Measurements from ENCODE around the gene RSL1D1.
"Not testable (repeated sequence)": the region's sequence is repeated elsewhere in the genome, so short reads cannot be mapped to it uniquely, and the experiment has no call there.

RSL1D1 gene

GRCh38 chr16:11835891-11836649 is 15.3 kb downstream of the RSL1D1 start:
- in situ Hi-C loops (cut with MboI; ENCODE audit: low pct_unique_long_range_greater_than_20kb, low sequenced_read_pairs, unreplicated experiment) = no loop called here
- TF ChIP-seq, protein P1, sequence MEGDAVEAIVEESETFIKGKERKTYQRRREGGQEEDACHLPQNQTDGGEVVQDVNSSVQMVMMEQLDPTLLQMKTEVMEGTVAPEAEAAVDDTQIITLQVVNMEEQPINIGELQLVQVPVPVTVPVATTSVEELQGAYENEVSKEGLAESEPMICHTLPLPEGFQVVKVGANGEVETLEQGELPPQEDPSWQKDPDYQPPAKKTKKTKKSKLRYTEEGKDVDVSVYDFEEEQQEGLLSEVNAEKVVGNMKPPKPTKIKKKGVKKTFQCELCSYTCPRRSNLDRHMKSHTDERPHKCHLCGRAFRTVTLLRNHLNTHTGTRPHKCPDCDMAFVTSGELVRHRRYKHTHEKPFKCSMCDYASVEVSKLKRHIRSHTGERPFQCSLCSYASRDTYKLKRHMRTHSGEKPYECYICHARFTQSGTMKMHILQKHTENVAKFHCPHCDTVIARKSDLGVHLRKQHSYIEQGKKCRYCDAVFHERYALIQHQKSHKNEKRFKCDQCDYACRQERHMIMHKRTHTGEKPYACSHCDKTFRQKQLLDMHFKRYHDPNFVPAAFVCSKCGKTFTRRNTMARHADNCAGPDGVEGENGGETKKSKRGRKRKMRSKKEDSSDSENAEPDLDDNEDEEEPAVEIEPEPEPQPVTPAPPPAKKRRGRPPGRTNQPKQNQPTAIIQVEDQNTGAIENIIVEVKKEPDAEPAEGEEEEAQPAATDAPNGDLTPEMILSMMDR (IDR thresholded peaks at IDR 0.05; ENCODE audit: extremely low read depth, insufficient read depth, missing control alignments) = no peak
- no peak for DNase-seq (ENCODE audit: low spot score)

DNA sequence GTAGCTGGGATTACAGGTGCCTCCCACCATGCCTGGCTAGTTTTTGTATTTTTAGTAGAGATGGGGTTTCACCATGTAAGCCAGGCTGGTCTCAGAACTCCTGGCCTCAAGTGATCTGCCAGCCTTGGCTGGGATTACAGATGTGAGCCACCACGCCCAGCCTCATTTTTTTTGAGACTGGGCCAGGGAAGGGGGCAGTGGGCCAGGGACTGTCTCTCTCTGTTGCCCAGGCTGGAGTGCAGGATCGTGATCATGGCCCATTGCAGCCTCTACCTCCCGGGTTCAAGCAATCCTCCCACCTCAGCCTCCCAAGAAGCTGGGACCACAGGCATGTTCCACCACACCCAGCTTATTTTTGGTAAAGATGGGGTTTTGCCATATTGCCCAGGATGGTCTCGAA is 16.0 kb downstream of the RSL1D1 start:
- no peak for DNase-seq (ENCODE audit: low spot score)
- in situ Hi-C loops (cut with MboI; ENCODE audit: low pct_unique_long_range_greater_than_20kb, low sequenced_read_pairs, unreplicated experiment) = no loop called here
- TF ChIP-seq, protein P1 (IDR thresholded peaks at IDR 0.05; ENCODE audit: extremely low read depth, insufficient read depth, missing control alignments) = no peak

GRCh38 chr16:11833951-11834695 is 17.2 kb downstream of the RSL1D1 start:
- in situ Hi-C loops (cut with MboI; ENCODE audit: low pct_unique_long_range_greater_than_20kb, low sequenced_read_pairs, unreplicated experiment) = no loop called here
- peak; percentile 36 for DNase-seq (ENCODE audit: low spot score)
- TF ChIP-seq, protein P1 (IDR thresholded peaks at IDR 0.05; ENCODE audit: extremely low read depth, insufficient read depth, missing control alignments) = no peak

DNA sequence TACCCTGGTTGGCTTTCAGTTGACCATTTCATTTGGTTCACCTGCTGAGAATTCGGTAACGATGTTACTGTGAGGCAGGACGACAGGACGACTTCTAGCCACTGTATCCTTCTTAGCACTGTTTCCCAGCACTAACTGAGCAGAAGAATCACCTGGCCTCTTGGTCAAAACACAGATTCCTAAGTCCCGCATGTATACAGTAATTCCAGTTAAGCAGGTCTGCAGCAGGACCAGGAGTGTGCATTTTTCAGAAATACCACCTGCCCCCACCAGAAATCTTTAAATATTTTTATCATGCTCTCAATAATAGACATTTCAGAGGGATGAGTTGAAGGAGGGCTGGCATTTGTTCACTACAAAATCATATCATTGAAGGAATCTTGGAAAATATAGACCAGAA is 22.6 kb downstream of the RSL1D1 start:
- in situ Hi-C loops (cut with MboI; ENCODE audit: low pct_unique_long_range_greater_than_20kb, low sequenced_read_pairs, unreplicated experiment) = no loop called here
- DNase-seq (ENCODE audit: low spot score) = no peak
- TF ChIP-seq, protein P1 (IDR thresholded peaks at IDR 0.05; ENCODE audit: extremely low read depth, insufficient read depth, missing control alignments) = no peak

DNA sequence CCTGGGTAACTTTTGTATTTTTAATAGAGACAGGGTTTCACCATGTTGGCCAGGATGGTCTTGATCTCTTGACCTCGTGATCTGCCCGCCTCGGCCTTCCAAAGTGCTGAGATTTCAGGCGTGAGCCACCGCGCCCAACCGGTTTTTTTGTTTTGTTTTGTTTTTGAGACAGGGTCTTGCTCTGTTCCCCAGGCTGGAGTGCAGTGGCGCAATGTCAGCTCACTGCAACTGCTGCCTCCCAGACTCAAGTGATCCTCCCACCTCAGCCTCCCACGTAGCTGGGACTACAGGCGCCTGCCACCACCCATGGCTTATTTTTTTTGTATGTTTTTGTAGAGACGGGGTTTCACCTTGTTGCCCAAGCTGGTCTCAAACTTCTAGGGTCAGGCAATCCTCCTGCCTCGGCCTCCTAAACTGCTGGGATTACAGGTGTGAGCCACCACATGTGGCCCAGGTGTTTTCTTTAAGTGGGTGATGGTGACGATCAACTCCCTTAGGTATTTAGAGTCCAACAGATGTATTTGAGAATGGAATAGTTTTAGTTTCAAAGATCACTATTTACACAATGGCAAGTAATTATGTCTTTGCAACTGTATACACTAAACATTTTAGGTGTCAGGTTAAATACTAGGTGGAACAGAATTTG is 25.7 kb downstream of the RSL1D1 start:
- DNase-seq (ENCODE audit: low spot score); in situ Hi-C loops (cut with MboI; ENCODE audit: low pct_unique_long_range_greater_than_20kb, low sequenced_read_pairs, unreplicated experiment): not testable (repeated sequence)

GRCh38 chr16:11824362-11824761 is 27.0 kb downstream of the RSL1D1 start:
- TF ChIP-seq, protein P1 (IDR thresholded peaks at IDR 0.05; ENCODE audit: extremely low read depth, insufficient read depth, missing control alignments) = no peak
- DNase-seq (ENCODE audit: low spot score) = no peak
- in situ Hi-C loops (cut with MboI; ENCODE audit: low pct_unique_long_range_greater_than_20kb, low sequenced_read_pairs, unreplicated experiment) = no loop called here

GRCh38 chr16:11823645-11824044 is 27.7 kb downstream of the RSL1D1 start:
- DNase-seq (ENCODE audit: low spot score); in situ Hi-C loops (cut with MboI; ENCODE audit: low pct_unique_long_range_greater_than_20kb, low sequenced_read_pairs, unreplicated experiment): not testable (repeated sequence)

Data from GM13977 (cell line).